LNCaP clone FGC (cell line): ENCODE data around the gene DCLK1.

ENCODE experiments used
- DNase-seq: peaks from one replicate; pipeline ENCODE4 v3.0.0-alpha.2; 2011; ENCODE audit warnings: low read depth
- H3K4me3 ChIP-seq: 2 replicates; pipeline ENCODE4 v1.5.1; 2011; ENCODE audit warnings: mild to moderate bottlenecking, low read depth, low read length, control low read depth
- CTCF ChIP-seq: IDR thresholded peaks from 2 replicates; pipeline ENCODE4 v1.5.1; 2012; ENCODE audit warnings: mild to moderate bottlenecking; ENCODE audit not compliant: control insufficient read depth, insufficient read depth; ENCODE audit errors: extremely low read depth

Gene DCLK1

GRCh38 chr13:35961002-35961401 is 170.2 kb downstream of the DCLK1 start:
- no peak overlapping the region for H3K4me3 ChIP-seq
- TF ChIP-seq CTCF = no peak
- DNase-seq = no peak

- no peak for TF ChIP-seq CTCF
- no peak overlapping the region for H3K4me3 ChIP-seq
- no peak for DNase-seq
Measured at GRCh38 chr13:35957996-35958395, 173.2 kb downstream of the DCLK1 start.

- no peak for DNase-seq
- TF ChIP-seq CTCF = no peak
Measured at GRCh38 chr13:35957241-35957731, 173.9 kb downstream of the DCLK1 start.

GRCh38 chr13:35956074-35956473 is 175.1 kb downstream of the DCLK1 start:
- no peak overlapping the region for H3K4me3 ChIP-seq
- no peak for DNase-seq
- TF ChIP-seq CTCF = no peak

More at GRCh38 chr13:35957241-35957731, 173.9 kb downstream of the DCLK1 start:
- no peak overlapping the region for H3K4me3 ChIP-seq

GRCh38 chr13:35954207-35954560 is 177.0 kb downstream of the DCLK1 start:
- no peak for TF ChIP-seq CTCF
- no peak for DNase-seq
- no peak overlapping the region for H3K4me3 ChIP-seq

GRCh38 chr13:35953537-35954206 is 177.5 kb downstream of the DCLK1 start:
- peak; percentile 68 for TF ChIP-seq CTCF
- peak; percentile 94 for DNase-seq
- no peak overlapping the region for H3K4me3 ChIP-seq

GRCh38 chr13:35947315-35947714 is 183.9 kb downstream of the DCLK1 start:
- no peak for TF ChIP-seq CTCF
- no peak overlapping the region for H3K4me3 ChIP-seq
- no peak for DNase-seq
